SHP77 (cell line): ENCODE results near the gene CRAMP1.
A peak's percentile ranks its signal among the peaks of the same experiment; 100 is the strongest.
"Not testable (repeated sequence)": the region's sequence is repeated elsewhere in the genome, so short reads cannot be mapped to it uniquely, and the experiment has no call there.

Source experiments
- DNase-seq, 2 experiments: peaks; one replicate each; lab custom pipeline; 2025; lab: John Stamatoyannopoulos, UW

CRAMP1 gene

DNA sequence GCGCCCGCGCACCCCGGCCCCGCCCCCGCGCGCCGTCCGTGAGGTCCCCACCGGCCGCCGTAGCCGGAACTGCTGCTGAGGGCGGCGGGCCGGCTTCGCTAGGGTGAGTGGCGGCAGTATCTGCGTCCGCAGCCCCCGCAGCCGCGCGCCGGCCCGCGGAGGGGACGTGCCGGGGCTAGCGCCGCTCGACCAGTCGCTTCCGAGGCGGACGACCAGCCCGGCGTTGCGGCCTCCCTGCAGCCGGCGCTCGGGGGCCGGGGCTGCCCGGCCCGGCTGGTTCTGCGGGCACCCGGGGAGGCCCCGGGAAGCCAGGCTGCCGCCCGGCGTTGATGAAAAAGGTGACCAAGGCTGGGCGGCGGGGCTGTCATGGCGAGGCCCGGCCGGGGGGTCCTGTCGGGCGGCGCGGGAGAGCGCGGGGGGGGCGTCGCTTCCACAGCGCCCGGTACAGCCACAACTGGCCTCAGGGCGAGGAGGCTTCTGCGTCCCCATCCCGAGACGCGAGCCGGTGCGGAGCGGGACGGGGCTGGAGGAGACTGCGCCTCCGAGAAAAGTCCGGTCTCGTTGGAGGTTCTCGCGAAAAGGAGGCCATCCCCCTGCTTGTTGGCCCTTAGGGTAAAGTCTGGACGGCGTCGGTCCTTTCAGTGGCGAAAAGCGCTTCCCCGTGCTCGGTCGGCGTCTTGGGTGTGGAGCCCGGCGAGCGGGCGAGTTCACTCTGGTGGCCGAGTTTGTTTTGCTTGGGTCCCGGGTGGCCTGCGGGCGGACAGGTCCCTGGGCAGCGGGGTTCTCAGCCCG lies at the start of gene CRAMP1:
CRAMP1 (plus strand) TSS at position 41 of the 792 bp plus-strand sequence. CDS start 2,280 bp downstream, outside the sequence.
- no peak for DNase-seq

- no peak for DNase-seq
These were observed 48.4 kb upstream of the CRAMP1 start for GRCh38 chr16:1563786-1564185.

DNA sequence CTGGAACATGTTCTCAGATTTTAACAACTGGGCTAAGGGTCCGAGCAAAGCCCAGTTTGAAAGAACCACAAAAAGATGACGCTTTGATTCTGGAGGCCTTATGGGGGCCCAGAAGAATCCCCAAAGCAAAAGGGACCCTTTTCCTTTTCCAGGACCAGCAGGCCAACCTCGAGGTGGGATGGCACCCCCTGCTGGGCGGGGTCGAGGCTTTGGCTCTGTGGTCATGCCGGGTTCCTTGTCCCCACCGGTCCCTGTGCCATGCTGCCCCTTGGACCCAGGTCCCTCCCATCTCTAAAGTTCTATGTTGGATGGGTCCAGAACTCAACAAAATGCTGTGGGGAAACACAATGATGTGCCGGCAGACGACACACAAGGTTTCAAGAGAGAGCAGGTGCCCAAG lies 47.8 kb upstream of the CRAMP1 start:
- no peak for DNase-seq

GRCh38 chr16:1565083-1565805 lies 46.9 kb upstream of the CRAMP1 start:
- DNase-seq, result no peak

- no peak for DNase-seq
These were observed 44.2 kb upstream of the CRAMP1 start for GRCh38 chr16:1567988-1568387.

- no peak for DNase-seq
These were observed 41.0 kb upstream of the CRAMP1 start for GRCh38 chr16:1571012-1571671.

- no peak for DNase-seq
These were observed 39.5 kb upstream of the CRAMP1 start for GRCh38 chr16:1572673-1573072.

GRCh38 chr16:1573301-1573700 lies 38.9 kb upstream of the CRAMP1 start:
- no peak for DNase-seq

- DNase-seq, result no peak
These were observed 36.6 kb upstream of the CRAMP1 start for GRCh38 chr16:1575578-1575977.

DNA sequence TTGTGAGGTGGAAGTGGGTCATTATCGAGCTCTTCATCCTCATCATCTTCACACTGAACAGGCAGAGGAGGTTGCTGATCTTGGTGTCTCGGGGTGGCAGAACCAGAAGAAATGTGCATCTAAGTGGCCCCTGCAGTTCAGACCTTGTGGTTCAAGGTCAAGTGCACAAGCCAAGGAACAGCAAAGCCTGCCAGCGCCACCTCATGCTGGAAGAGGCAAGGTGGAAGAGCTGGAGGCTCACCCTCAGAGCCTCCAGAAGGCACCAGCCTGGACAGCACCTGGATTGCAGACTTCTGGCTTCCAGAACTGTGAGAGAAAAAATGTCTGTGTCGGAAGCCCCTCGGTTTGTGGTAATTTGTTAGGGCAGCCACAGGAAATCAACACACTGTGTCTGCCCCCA lies 32.9 kb upstream of the CRAMP1 start:
- no peak for DNase-seq

GRCh38 chr16:1580256-1580655 lies 31.9 kb upstream of the CRAMP1 start:
- no peak for DNase-seq

DNA sequence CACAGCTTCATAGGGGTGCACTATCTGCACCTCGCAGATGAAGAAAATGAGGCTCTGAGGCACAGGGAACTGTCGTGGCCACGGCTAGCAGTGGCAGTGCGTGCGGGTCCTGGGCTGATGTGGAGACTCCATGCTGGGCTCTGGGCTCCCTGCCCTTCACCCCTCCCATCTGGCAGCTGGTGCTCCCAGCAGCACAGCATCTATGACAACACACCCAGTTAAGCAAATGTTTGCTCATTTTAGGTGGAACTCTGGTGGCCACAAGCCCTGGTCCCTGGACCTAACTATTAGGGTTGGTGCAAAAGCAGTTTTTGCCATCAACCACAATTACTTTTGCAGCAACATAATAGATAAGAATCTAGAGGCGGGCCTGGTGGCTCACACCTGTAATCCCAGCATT lies 31.2 kb upstream of the CRAMP1 start:
- peak; percentile 20 to 40 for DNase-seq

GRCh38 chr16:1581804-1582203 lies 30.4 kb upstream of the CRAMP1 start:
- no peak for DNase-seq

DNA sequence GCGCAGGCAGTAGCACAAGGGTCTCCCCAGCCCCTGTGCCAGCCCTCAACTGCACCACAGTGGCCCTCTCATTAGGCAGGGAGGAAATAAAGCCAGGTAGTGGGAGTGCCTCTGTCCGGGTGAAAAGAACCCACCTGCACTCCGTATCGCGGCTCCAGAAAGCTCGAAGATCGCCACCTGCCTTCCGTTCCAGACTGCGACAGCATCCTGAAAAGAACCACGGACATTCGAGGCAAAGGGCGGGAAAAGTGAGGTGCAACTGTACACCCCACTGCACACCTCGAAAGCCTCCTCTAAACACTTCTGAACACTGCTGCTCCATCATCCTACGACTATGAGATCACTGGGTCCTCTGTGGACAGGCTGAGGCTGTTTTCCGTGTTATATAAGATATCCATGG lies 29.0 kb upstream of the CRAMP1 start:
- DNase-seq, result no peak

DNA sequence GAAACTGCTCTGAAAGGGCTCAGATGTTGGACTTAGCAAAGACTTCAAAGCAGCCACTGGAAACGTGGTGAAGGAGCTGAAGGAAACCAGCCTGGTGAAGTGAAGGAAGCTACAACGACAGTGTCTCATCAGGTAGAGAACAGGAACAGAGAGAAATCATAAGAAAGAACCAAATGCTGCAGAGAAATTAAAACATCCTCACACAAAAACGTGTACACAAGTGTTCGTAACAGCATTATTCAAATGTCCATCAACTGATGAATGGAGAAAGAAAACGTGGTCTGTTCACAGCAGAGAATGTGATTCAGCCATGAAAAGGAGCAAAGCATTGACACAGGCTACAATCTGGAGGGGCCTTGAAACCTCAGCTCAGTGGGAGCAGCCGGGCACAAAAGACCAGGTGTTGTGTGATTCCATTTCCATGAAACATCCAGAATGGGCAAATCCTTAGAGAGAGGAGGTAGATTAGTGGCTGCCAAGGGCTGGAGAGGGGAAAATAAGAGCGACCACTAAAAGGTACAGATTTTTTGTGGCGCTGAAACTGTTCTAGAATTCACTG lies 27.2 kb upstream of the CRAMP1 start:
- no peak for DNase-seq

GRCh38 chr16:1590366-1590765 lies 21.8 kb upstream of the CRAMP1 start:
- DNase-seq, result no peak

DNA sequence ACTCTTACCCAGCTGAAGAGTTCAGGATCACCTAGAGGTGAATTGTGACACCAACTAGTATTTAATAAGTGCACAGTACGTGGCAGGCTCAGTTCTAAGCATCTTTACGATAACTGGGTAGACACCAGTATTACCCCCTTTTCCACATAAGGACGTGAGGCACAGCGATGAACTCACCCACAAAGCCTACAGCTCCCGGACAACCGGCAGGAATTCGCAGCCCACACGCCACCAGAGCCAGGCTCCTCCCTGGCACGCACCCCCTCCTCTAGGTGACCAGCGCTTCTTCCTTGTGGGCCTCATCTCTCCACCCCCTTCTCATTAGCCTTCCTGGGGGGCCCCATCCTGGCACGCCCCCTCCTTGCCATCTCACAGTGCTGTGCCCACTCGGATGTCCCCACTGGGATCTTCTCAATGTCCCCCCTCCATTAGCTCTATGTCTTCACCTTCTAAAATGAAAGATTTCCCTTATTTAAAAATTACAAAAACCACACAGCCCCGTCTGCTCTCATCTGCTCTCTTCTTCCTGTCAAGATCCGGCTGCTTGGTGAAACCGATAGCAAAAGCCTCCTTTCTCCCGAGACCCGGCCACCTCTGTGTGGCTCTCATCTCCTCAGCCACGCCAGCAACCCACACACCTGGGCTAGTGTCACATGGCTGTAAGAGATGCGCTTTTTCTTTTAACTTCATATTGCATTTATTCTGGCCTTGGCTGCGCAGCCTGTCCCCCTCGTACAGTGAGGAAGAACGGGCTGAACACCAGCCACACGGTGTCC lies 21.0 kb upstream of the CRAMP1 start:
- DNase-seq, result no peak

GRCh38 chr16:1592446-1592845 lies 19.7 kb upstream of the CRAMP1 start:
- no peak for DNase-seq

- not testable (repeated sequence) for DNase-seq
These were observed 16.6 kb upstream of the CRAMP1 start for GRCh38 chr16:1595511-1595910.

- no peak for DNase-seq
These were observed 15.6 kb upstream of the CRAMP1 start for GRCh38 chr16:1596516-1596915.

GRCh38 chr16:1597154-1597553 lies 15.0 kb upstream of the CRAMP1 start:
- no peak for DNase-seq

DNA sequence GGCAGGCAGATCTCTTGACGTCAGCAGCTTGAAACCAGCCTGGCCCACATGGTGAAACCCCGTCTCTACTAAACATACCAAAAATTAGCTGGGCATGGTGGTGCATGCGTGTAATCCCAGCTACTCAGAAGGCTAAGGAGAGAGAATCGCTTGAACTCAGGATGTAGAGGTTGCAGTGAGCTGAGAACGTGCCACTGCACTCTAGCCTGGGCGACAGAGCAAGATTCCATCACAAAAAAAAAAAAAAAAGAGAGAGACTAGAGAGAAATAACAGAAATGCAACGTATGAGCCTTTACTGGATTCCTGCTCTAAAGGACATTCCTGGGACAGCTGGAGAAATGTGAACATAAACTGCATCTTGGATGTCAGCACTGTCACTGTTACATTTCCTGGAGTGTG lies 11.1 kb upstream of the CRAMP1 start:
- no peak for DNase-seq
